GM19395 (cell line): ENCODE data around the gene ATP6V0E2.
"Not testable (repeated sequence)": the region's sequence is repeated elsewhere in the genome, so short reads cannot be mapped to it uniquely, and the experiment has no call there.

Experiments
- ATAC-seq: cut with Tn5 transposase; IDR thresholded peaks from one replicate; pipeline ENCODE4 v1.9.1; 2021; ENCODE audit warnings: mild to moderate bottlenecking, moderate library complexity; ENCODE audit not compliant: unreplicated experiment

Gene ATP6V0E2

DNA sequence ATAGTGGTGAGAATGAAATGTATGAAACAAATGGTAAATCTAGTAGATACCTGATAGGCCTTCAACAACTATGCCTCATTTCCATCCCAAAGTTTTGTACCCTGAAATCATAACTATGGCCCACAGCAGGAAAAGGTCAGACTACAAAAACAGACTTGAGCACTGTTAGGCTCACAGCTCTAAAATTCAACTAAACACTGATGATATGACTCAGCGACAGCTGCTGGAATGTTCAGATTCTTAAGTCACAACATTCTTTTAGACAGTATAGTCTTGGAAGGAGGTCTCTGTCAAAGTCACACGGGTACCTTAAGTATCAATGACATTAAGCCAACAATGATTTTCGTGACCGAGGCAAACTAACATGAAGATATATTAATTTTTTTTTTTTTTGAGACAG is 38.4 kb downstream of the ATP6V0E2 start:
- not testable (repeated sequence) for ATAC-seq

DNA sequence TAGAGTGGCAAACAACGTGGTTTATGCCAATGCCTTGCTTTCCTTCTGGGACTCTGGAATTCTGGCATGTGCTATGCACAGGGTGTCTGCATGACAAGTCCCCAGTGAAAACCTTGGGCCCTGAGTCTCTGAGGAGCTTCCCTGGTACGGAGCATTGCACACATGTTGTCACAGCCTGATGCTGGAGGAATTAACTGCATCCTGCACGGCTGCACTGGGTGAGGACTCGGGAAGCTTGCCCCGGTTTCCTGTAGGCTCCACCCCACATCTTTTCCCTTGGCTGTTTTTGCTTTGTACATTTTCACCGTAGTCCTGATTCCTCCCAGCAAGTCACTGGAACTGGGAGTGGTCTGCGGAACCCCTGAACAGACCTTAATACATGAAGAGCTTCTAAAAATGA is 52.6 kb downstream of the ATP6V0E2 start:
- ATAC-seq = not testable (repeated sequence)
